Thoracic aorta (tissue), 2 donors: ENCODE results near the gene MMP28. TPM values are rescaled to one million over a fixed set of nuclear protein-coding genes. Genes with fewer than 3 reads are reported as not detected.

Experiments used
- ATAC-seq: fragments of 150-250 bp; one replicate; pipeline ENCODE4 v1.8.0; 2017; ENCODE audit warnings: low read depth; ENCODE audit not compliant: insufficient number of reproducible peaks, low FRiP score
- DNase-seq: peaks from one replicate; pipeline ENCODE4 v3.0.0-alpha.2; 2020; ENCODE audit warnings: low spot score
- H3K27ac ChIP-seq, 2 donors: fragments of 200-600 bp; sonication (generic); 1 replicate in 1 of 2; 2 replicates in 1 of 2; pipeline ENCODE4 v1.5.1; 2016; ENCODE audit warnings: mild to moderate bottlenecking in 2 of 2, moderate library complexity in 2 of 2
- H3K27me3 ChIP-seq: fragments of 200-600 bp; sonication (generic); replicated peaks from 2 replicates; pipeline ENCODE4 v1.6.0; 2016; ENCODE audit warnings: mild to moderate bottlenecking; ENCODE audit not compliant: insufficient read depth
- H3K36me3 ChIP-seq: fragments of 200-600 bp; sonication (generic); one replicate; pipeline ENCODE4 v1.5.1; 2016
- H3K4me1 ChIP-seq, 2 donors: fragments of 200-600 bp; sonication (generic); 1 replicate in 1 of 2; 2 replicates in 1 of 2; pipeline versions ENCODE4 v1.5.1 to v1.6.0; 2016; ENCODE audit warnings: low read depth in 2 of 2, mild to moderate bottlenecking in 1 of 2; ENCODE audit not compliant: control insufficient read depth in 1 of 2
- H3K4me3 ChIP-seq: fragments of 200-600 bp; sonication (generic); 2 replicates; pipeline ENCODE4 v1.5.1; 2016; ENCODE audit warnings: mild to moderate bottlenecking
- H3K9me3 ChIP-seq: fragments of 200-600 bp; sonication (generic); 2 replicates; pipeline ENCODE4 v1.5.1; 2016
- total RNA-seq, 2 donors: library from RNA; depleted of rRNA; stranded (reverse); fragments of >200 nt; gene quantifications; one replicate each; pipeline versions ENCODE4 v1.1.0 to v1.2.3, GENCODE V29; 2016
- TF ChIP-seq, protein P1 (sequence below): fragments of 200-600 bp; sonication (generic); IDR thresholded peaks from one replicate; pipeline ENCODE4 v1.5.1; 2019; ENCODE audit warnings: antibody characterized with exemption

MMP28 gene
- total RNA-seq, 2 donors from 2014 or later, result 4.8 to 18.5 TPM

- Histone ChIP-seq H3K4me1 (peaks cover 6 to 7% of the 10 kb centered on the region in 2 donors), H3K27ac (no peak overlapping the region), H3K4me3 (no peak overlapping the region), H3K27me3 (no peaks in the 10 kb centered on the region), H3K9me3 (no peaks in the 10 kb centered on the region), H3K36me3 (no peaks in the 10 kb centered on the region)
- ATAC-seq (no peak), DNase-seq (no peak)
- TF ChIP-seq, protein P1, sequence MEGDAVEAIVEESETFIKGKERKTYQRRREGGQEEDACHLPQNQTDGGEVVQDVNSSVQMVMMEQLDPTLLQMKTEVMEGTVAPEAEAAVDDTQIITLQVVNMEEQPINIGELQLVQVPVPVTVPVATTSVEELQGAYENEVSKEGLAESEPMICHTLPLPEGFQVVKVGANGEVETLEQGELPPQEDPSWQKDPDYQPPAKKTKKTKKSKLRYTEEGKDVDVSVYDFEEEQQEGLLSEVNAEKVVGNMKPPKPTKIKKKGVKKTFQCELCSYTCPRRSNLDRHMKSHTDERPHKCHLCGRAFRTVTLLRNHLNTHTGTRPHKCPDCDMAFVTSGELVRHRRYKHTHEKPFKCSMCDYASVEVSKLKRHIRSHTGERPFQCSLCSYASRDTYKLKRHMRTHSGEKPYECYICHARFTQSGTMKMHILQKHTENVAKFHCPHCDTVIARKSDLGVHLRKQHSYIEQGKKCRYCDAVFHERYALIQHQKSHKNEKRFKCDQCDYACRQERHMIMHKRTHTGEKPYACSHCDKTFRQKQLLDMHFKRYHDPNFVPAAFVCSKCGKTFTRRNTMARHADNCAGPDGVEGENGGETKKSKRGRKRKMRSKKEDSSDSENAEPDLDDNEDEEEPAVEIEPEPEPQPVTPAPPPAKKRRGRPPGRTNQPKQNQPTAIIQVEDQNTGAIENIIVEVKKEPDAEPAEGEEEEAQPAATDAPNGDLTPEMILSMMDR, result no peak
Observed at GRCh38 chr17:35766489-35766877, 29.0 kb downstream of the MMP28 start.

- TF ChIP-seq, protein P1, result no peak
- ATAC-seq, result no peak
- Histone ChIP-seq H3K27me3 (no peaks in the 10 kb centered on the region), H3K36me3 (no peaks in the 10 kb centered on the region), H3K4me1 (peaks cover 6 to 7% of the 10 kb centered on the region in 2 donors), H3K4me3 (no peak overlapping the region), H3K27ac (no peak overlapping the region), H3K9me3 (no peaks in the 10 kb centered on the region)
- DNase-seq, result no peak
Observed at GRCh38 chr17:35765756-35766488, 29.5 kb downstream of the MMP28 start.

DNA sequence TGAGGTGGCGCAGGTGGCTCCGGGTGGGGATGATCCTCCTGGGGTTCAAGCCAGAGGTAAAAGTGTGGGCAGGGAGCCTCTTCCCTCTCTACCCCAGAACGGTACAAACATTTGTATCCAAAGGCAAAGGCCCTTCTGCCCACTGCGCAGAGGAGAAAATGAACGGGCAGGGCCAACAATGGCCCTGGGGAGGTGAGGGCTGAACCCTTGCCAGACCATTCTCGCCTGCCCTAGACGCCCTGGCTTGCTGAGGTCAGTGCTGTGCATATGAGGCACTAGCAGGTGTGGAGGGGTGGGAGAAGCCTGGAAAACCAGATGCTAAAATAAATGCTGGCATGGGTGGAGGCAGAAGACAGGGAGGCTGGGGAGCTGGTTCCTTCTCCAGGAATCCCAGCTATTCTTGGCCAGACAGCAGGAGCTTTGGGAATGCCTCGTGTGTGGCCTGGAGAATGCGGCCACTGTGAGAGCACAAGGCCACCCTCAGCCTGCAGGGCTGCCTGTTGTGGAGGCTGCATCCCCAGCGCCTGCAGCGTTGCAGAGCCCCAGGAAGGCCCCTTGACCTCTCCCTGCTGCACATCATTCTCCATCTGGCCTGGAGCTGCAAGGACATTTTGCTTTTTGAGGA lies 30.2 kb downstream of the MMP28 start:
- TF ChIP-seq, protein P1, result no peak
- H3K27ac ChIP-seq, result peak overlapping the region in 1 of 2 donors; percentile 2
- ATAC-seq, result no peak
- no peaks in the 10 kb centered on the region for H3K36me3 ChIP-seq
- no peaks in the 10 kb centered on the region for H3K27me3 ChIP-seq
- peaks cover 6 to 7% of the 10 kb centered on the region in 2 donors for H3K4me1 ChIP-seq
- no peak overlapping the region for H3K4me3 ChIP-seq
- H3K9me3 ChIP-seq, result no peaks in the 10 kb centered on the region
- DNase-seq, result no peak

DNA sequence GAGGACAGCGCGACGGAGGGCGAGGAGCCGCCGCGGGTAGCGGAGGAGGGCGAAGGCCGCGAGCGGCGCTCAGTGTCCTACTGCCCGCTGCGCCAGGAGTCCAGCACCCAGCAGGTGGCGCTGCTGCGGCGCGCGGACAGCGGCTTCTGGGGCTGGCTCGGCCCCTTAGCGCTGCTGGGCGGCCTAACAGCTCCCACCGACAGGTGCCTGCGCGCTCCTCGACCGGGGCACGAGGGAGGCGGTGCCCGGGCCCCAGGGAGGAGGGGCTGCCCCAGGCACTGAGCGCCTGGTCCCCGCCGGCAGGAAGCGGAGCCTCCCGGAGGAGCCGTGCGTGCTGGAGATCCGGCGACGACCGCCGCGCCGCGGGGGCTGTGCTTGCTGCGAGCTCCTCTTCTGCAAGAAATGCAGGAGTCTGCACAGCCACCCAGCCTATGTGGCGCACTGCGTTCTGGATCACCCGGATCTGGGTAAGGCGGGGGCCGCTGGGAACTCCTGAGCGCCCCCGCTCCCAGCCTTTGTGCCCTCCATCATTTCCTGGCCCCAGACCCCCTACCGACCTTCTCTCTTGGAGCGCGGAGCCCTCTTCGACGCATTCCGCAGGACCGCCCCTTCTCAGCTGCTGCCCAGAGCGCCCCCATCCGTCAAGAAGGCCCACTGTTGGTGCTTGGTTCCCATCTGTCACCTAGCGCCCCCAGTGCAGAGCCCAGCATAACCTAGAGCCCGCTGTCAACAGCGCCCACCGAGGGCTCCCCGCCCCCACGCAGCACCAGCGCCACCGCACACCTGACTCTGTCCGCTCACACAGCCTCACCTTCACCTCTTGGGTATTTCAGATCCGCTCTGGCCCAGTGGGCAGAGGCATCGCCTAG lies 31.1 kb downstream of the MMP28 start:
- no peaks in the 10 kb centered on the region for H3K27me3 ChIP-seq
- TF ChIP-seq, protein P1, result peak; percentile 95
- DNase-seq, result peak; percentile 34
- H3K27ac ChIP-seq, result no peak overlapping the region
- no peaks in the 10 kb centered on the region for H3K9me3 ChIP-seq
- H3K4me1 ChIP-seq, result peaks cover 6 to 7% of the 10 kb centered on the region in 2 donors
- peak; percentile 73 for ATAC-seq
- H3K36me3 ChIP-seq, result no peaks in the 10 kb centered on the region
- H3K4me3 ChIP-seq, result peak overlapping the region; percentile 71

GRCh38 chr17:35763767-35764122 lies 31.7 kb downstream of the MMP28 start:
- TF ChIP-seq, protein P1, result no peak
- Histone ChIP-seq H3K27me3 (no peaks in the 10 kb centered on the region), H3K27ac (no peak overlapping the region), H3K9me3 (no peaks in the 10 kb centered on the region), H3K36me3 (no peaks in the 10 kb centered on the region), H3K4me1 (peaks cover 6 to 7% of the 10 kb centered on the region in 2 donors), H3K4me3 (peak overlapping the region; percentile 71)
- DNase-seq, result no peak
- ATAC-seq, result no peak
